Activated T-helper 9 cell treated with anti-CD3 and anti-CD28 coated beads, Interleukin-2, amount 50 U/mL, for 16 hours (primary cell): ENCODE results near the gene BTBD6.

ENCODE experiments used
- DNase-seq: peaks from one replicate; pipeline ENCODE4 v3.0.0-alpha.2; 2020; ENCODE audit warnings: low read depth

BTBD6 gene

GRCh38 chr14:105211086-105211757, 37.1 kb upstream of the BTBD6 start:
- no peak for DNase-seq

- no peak for DNase-seq
Observed at GRCh38 chr14:105211758-105212089, 36.6 kb upstream of the BTBD6 start.

GRCh38 chr14:105212541-105213300, 35.6 kb upstream of the BTBD6 start:
- DNase-seq = no peak

- no peak for DNase-seq
Observed at GRCh38 chr14:105213361-105213760, 35.0 kb upstream of the BTBD6 start.

GRCh38 chr14:105214324-105214915, 33.9 kb upstream of the BTBD6 start:
- no peak for DNase-seq

GRCh38 chr14:105215602-105216001, 32.7 kb upstream of the BTBD6 start:
- no peak for DNase-seq

GRCh38 chr14:105216490-105217247, 31.7 kb upstream of the BTBD6 start:
- no peak for DNase-seq

- DNase-seq = no peak
Observed at GRCh38 chr14:105217774-105218173, 30.6 kb upstream of the BTBD6 start.

GRCh38 chr14:105218611-105219010, 29.7 kb upstream of the BTBD6 start:
- no peak for DNase-seq

GRCh38 chr14:105219043-105219612, 29.2 kb upstream of the BTBD6 start:
- no peak for DNase-seq

GRCh38 chr14:105219753-105220152, 28.6 kb upstream of the BTBD6 start:
- no peak for DNase-seq

- DNase-seq = no peak
Observed at GRCh38 chr14:105220699-105221597, 27.4 kb upstream of the BTBD6 start.

GRCh38 chr14:105221598-105222178, 26.6 kb upstream of the BTBD6 start:
- DNase-seq = no peak

GRCh38 chr14:105223260-105223659, 25.1 kb upstream of the BTBD6 start:
- no peak for DNase-seq

GRCh38 chr14:105223770-105224544, 24.4 kb upstream of the BTBD6 start:
- no peak for DNase-seq

- no peak for DNase-seq
Observed at GRCh38 chr14:105224845-105225570, 23.3 kb upstream of the BTBD6 start.

- no peak for DNase-seq
Observed at GRCh38 chr14:105226198-105226597, 22.1 kb upstream of the BTBD6 start.

GRCh38 chr14:105227346-105227745, 21.0 kb upstream of the BTBD6 start:
- DNase-seq = no peak

GRCh38 chr14:105228562-105228961, 19.8 kb upstream of the BTBD6 start:
- DNase-seq = no peak
